HG02642 (cell line): ENCODE data around the gene SHOX.

Source experiments
- ATAC-seq: cut with Tn5 transposase; IDR thresholded peaks from one replicate; pipeline ENCODE4 v1.9.1; 2021; ENCODE audit warnings: mild to moderate bottlenecking; ENCODE audit not compliant: unreplicated experiment, poor library complexity

SHOX gene

GRCh38 chrX:703866-704265, 73.3 kb downstream of the SHOX start:
- no peak for ATAC-seq
